Mesenchymal stem cell (in vitro differentiated cells and primary cell): Measurements from ENCODE around the gene ATG7.

ENCODE experiments used
- DNase-seq: peaks from one replicate; pipeline ENCODE4 v3.0.0-alpha.2; 2013
- H2AFZ ChIP-seq: one replicate; pipeline ENCODE4 v1.6.1; 2013; ENCODE audit warnings: low read depth, mild to moderate bottlenecking, control low read depth, inconsistent platforms, low read length, moderate library complexity
- H2AK5ac ChIP-seq: 2 replicates; pipeline ENCODE4 v1.6.1; 2013; ENCODE audit warnings: low read length, moderate library complexity, mild to moderate bottlenecking, inconsistent platforms; ENCODE audit not compliant: severe bottlenecking
- H2BK120ac ChIP-seq: one replicate; pipeline ENCODE4 v1.6.1; 2013; ENCODE audit warnings: low read depth, mild to moderate bottlenecking, inconsistent platforms, low read length, moderate library complexity
- H2BK12ac ChIP-seq, 2 experiments: one replicate each; pipeline ENCODE4 v1.6.1; 2013; ENCODE audit warnings: inconsistent platforms in 2 of 2, low read length in 2 of 2, mild to moderate bottlenecking in 2 of 2, moderate library complexity in 2 of 2, control low read depth in 1 of 2
- H2BK15ac ChIP-seq: one replicate; pipeline ENCODE4 v1.6.1; 2013; ENCODE audit warnings: mild to moderate bottlenecking, low read depth, inconsistent platforms; ENCODE audit not compliant: poor library complexity, severe bottlenecking
- H2BK5ac ChIP-seq: 2 replicates; pipeline ENCODE4 v1.6.1; 2013; ENCODE audit warnings: low read depth, mild to moderate bottlenecking, low read length, control low read depth, inconsistent platforms; ENCODE audit not compliant: poor library complexity, severe bottlenecking
- H3K14ac ChIP-seq, 2 experiments: one replicate each; pipeline ENCODE4 v1.6.1; 2013; ENCODE audit warnings: inconsistent platforms in 2 of 2, low read length in 2 of 2, control low read depth in 1 of 2, mild to moderate bottlenecking in 1 of 2, moderate library complexity in 1 of 2
- H3K18ac ChIP-seq, 2 experiments: one replicate each; pipeline ENCODE4 v1.6.1; 2013; ENCODE audit warnings: inconsistent platforms in 2 of 2, low read length in 2 of 2, control low read depth in 1 of 2, low read depth in 1 of 2, mild to moderate bottlenecking in 1 of 2
- H3K23ac ChIP-seq, 2 experiments: one replicate each; pipeline ENCODE4 v1.6.1; 2013; ENCODE audit warnings: inconsistent platforms in 2 of 2, low read length in 2 of 2, mild to moderate bottlenecking in 2 of 2, moderate library complexity in 2 of 2, control low read depth in 1 of 2
- H3K27ac ChIP-seq: 2 replicates; pipeline ENCODE4 v1.5.1; 2013; ENCODE audit warnings: mild to moderate bottlenecking, moderate library complexity, low read length, control low read depth, inconsistent platforms; ENCODE audit not compliant: poor library complexity, severe bottlenecking
- H3K27me3 ChIP-seq, 2 experiments: 2 replicates each; pipeline versions ENCODE4 v1.6.1 to v1.7.0; 2013; ENCODE audit warnings: low read length in 2 of 2, mild to moderate bottlenecking in 2 of 2, moderate library complexity in 2 of 2, control low read depth in 1 of 2, inconsistent platforms in 1 of 2; ENCODE audit not compliant: control insufficient read depth in 1 of 2, insufficient read depth in 1 of 2
- H3K36me3 ChIP-seq, 2 experiments: 2 replicates each; pipeline versions ENCODE4 v1.6.1 to v1.7.0; 2013; ENCODE audit warnings: low read length in 2 of 2, control low read depth in 1 of 2, inconsistent platforms in 1 of 2, low read depth in 1 of 2, mild to moderate bottlenecking in 1 of 2; ENCODE audit not compliant: insufficient read depth in 2 of 2, control insufficient read depth in 1 of 2
- H3K4ac ChIP-seq, 2 experiments: one replicate each; pipeline ENCODE4 v1.6.1; 2013; ENCODE audit warnings: inconsistent platforms in 2 of 2, low read length in 2 of 2, mild to moderate bottlenecking in 2 of 2, moderate library complexity in 2 of 2, control low read depth in 1 of 2, low read depth in 1 of 2
- H3K4me1 ChIP-seq: 2 replicates; pipeline ENCODE4 v1.6.1; 2013; ENCODE audit warnings: low read depth, low read length, control low read depth; ENCODE audit not compliant: control insufficient read depth, insufficient read depth
- H3K4me2 ChIP-seq: 2 replicates; pipeline ENCODE4 v1.6.1; 2013; ENCODE audit warnings: low read length, mild to moderate bottlenecking, inconsistent platforms; ENCODE audit not compliant: poor library complexity, severe bottlenecking
- H3K4me3 ChIP-seq, 2 experiments: 2 replicates each; pipeline versions ENCODE4 v1.5.1 to v1.7.0; 2013; ENCODE audit warnings: low read length in 2 of 2, mild to moderate bottlenecking in 2 of 2, control low read depth in 1 of 2, low read depth in 1 of 2; ENCODE audit not compliant: insufficient read depth in 1 of 2
- H3K79me1 ChIP-seq: replicated peaks from 2 replicates; pipeline ENCODE4 v1.6.1; 2013; ENCODE audit warnings: mild to moderate bottlenecking, control low read depth, low read length, inconsistent platforms; ENCODE audit not compliant: poor library complexity, severe bottlenecking
- H3K9ac ChIP-seq: 2 replicates; pipeline ENCODE4 v1.7.0; 2013; ENCODE audit warnings: mild to moderate bottlenecking, low read length, moderate library complexity
- H3K9me3 ChIP-seq: 2 replicates; pipeline ENCODE4 v1.7.0; 2013; ENCODE audit warnings: mild to moderate bottlenecking, low read length; ENCODE audit not compliant: control insufficient read depth
- H4K8ac ChIP-seq: one replicate; pipeline ENCODE4 v1.6.1; 2013; ENCODE audit warnings: inconsistent platforms, mild to moderate bottlenecking, low read length, moderate library complexity
- H4K91ac ChIP-seq: one replicate; pipeline ENCODE4 v1.6.1; 2013; ENCODE audit warnings: mild to moderate bottlenecking, low read length, inconsistent platforms
- WGBS: methylation state at CpG from one replicate; pipeline ENCODE4 v1.1.7; 2013; ENCODE audit warnings: mixed read lengths; 5-methylcytosine and 5-hydroxymethylcytosine counted together

The ATG7 gene

GRCh38 chr3:11364181-11364580, 92.0 kb downstream of the ATG7 start:
- H4K8ac ChIP-seq = no peak overlapping the region
- no peak overlapping the region for H2AK5ac ChIP-seq
- peaks cover 5% of the 10 kb centered on the region for H3K4me1 ChIP-seq
- peaks cover 16 to 73% of the 10 kb centered on the region in 2 experiments for H3K36me3 ChIP-seq
- H3K4ac ChIP-seq = no peak overlapping the region
- no peak overlapping the region for H2BK15ac ChIP-seq
- H3K23ac ChIP-seq = no peak overlapping the region
- H3K9me3 ChIP-seq = no peaks in the 10 kb centered on the region
- no peak overlapping the region for H3K18ac ChIP-seq
- H2BK12ac ChIP-seq = no peak overlapping the region
- H3K27me3 ChIP-seq = no peaks in the 10 kb centered on the region
- no peak overlapping the region for H2AFZ ChIP-seq
- no peak for DNase-seq
- H3K4me2 ChIP-seq = no peak overlapping the region
- no peak overlapping the region for H3K4me3 ChIP-seq
- H3K9ac ChIP-seq = peak overlapping the region; percentile 34
- H2BK120ac ChIP-seq = no peak overlapping the region
- whole genome bisulfite sequencing = 100% methylated on average over 2 of the region's 2 CpGs
- H3K27ac ChIP-seq = peak overlapping the region; percentile 52
- no peak overlapping the region for H4K91ac ChIP-seq
- peaks cover 7% of the 10 kb centered on the region for H3K79me1 ChIP-seq
- H2BK5ac ChIP-seq = no peak overlapping the region
- H3K14ac ChIP-seq = no peak overlapping the region

GRCh38 chr3:11367143-11367693, 95.0 kb downstream of the ATG7 start:
- peak overlapping the region; percentile 62 for H4K8ac ChIP-seq
- H3K4me2 ChIP-seq = no peak overlapping the region
- H3K79me1 ChIP-seq = peaks cover 4% of the 10 kb centered on the region
- H2BK12ac ChIP-seq = no peak overlapping the region
- no peak overlapping the region for H3K18ac ChIP-seq
- no peak overlapping the region for H2AK5ac ChIP-seq
- H3K23ac ChIP-seq = no peak overlapping the region
- H3K4me1 ChIP-seq = peaks cover 6% of the 10 kb centered on the region
- H3K4ac ChIP-seq = no peak overlapping the region
- no peak overlapping the region for H2BK15ac ChIP-seq
- H3K27ac ChIP-seq = no peak overlapping the region
- H3K4me3 ChIP-seq = no peak overlapping the region
- H3K27me3 ChIP-seq = no peaks in the 10 kb centered on the region
- H4K91ac ChIP-seq = peak overlapping the region; percentile 76
- no peak overlapping the region for H2BK5ac ChIP-seq
- H3K14ac ChIP-seq = no peak overlapping the region
- WGBS = 0% methylated on average over 2 of the region's 2 CpGs
- no peaks in the 10 kb centered on the region for H3K9me3 ChIP-seq
- H2BK120ac ChIP-seq = peak overlapping the region; percentile 77
- H2AFZ ChIP-seq = no peak overlapping the region
- peaks cover 11 to 60% of the 10 kb centered on the region in 2 experiments for H3K36me3 ChIP-seq
- H3K9ac ChIP-seq = peak overlapping the region; percentile 51
- DNase-seq = peak; percentile 94

GRCh38 chr3:11370191-11370590, 98.0 kb downstream of the ATG7 start:
- H2AFZ ChIP-seq = no peak overlapping the region

DNA sequence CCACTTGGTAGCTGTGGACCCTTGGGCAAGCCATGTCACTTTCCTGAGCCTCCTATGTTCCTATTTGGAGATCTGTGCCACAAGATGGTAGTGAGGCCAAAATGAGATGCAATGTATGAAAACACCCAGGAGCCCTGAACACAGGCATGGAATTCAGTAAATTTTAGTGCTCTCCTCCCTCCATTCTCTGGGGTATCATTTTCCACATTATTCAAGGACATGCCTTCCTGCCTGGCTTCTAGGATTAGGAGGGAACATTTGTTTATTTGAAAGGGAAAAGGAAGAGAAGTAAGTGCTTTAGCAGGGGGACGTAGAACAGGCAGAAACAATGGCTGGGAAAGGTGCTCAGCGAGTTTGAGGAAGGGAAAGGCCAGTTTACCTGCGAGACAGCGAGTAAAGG, 98.8 kb downstream of the ATG7 start:
- Histone ChIP-seq H3K9me3 (no peaks in the 10 kb centered on the region), H3K4me2 (no peak overlapping the region), H2AK5ac (no peak overlapping the region), H3K14ac (no peak overlapping the region), H3K4me1 (peaks cover 1% of the 10 kb centered on the region), H2BK12ac (no peak overlapping the region), H3K18ac (no peak overlapping the region), H4K91ac (peak overlapping the region; percentile 5), H3K27me3 (no peaks in the 10 kb centered on the region), H2BK5ac (no peak overlapping the region), H2BK15ac (peak overlapping the region; percentile 8), H2AFZ (no peak overlapping the region), H3K9ac (no peak overlapping the region), H3K23ac (no peak overlapping the region), H3K4me3 (no peak overlapping the region), H2BK120ac (no peak overlapping the region), H4K8ac (no peak overlapping the region), H3K79me1 (peaks cover 3% of the 10 kb centered on the region), H3K4ac (no peak overlapping the region), H3K36me3 (peaks cover 4 to 52% of the 10 kb centered on the region in 2 experiments), H3K27ac (no peak overlapping the region)
- WGBS = 80% methylated on average over 4 of the region's 4 CpGs
- no peak for DNase-seq

More at GRCh38 chr3:11370191-11370590, 98.0 kb downstream of the ATG7 start:
- no peak for DNase-seq
- Histone ChIP-seq H3K4me3 (no peak overlapping the region), H3K27ac (no peak overlapping the region), H2BK5ac (no peak overlapping the region), H3K9me3 (no peaks in the 10 kb centered on the region), H3K18ac (no peak overlapping the region), H3K79me1 (peaks cover 3% of the 10 kb centered on the region), H3K14ac (no peak overlapping the region), H2AK5ac (no peak overlapping the region), H3K27me3 (no peaks in the 10 kb centered on the region), H3K23ac (no peak overlapping the region), H2BK120ac (no peak overlapping the region), H2BK15ac (no peak overlapping the region), H3K4ac (no peak overlapping the region), H4K8ac (no peak overlapping the region), H3K4me2 (no peak overlapping the region), H3K9ac (no peak overlapping the region), H3K36me3 (peaks cover 8 to 59% of the 10 kb centered on the region in 2 experiments), H3K4me1 (peaks cover 1% of the 10 kb centered on the region), H2BK12ac (no peak overlapping the region), H4K91ac (no peak overlapping the region)
- WGBS = 99% methylated on average over 3 of the region's 3 CpGs
